DOHH2 (cell line): Measurements from ENCODE around the gene HCCS.

Experiments used
- CTCF ChIP-seq: fragments of 200-600 bp; sonication (generic); IDR thresholded peaks from one replicate; pipeline ENCODE4 v1.5.1; 2014; ENCODE audit warnings: antibody characterized with exemption, mild to moderate bottlenecking, low read depth, low read length; ENCODE audit not compliant: poor library complexity, severe bottlenecking
- EZH2phosphoT487 ChIP-seq: fragments of 200-600 bp; sonication (generic); IDR thresholded peaks from 2 replicates; pipeline ENCODE4 v1.6.1; 2017; ENCODE audit warnings: borderline replicate concordance, mild to moderate bottlenecking, antibody characterized with exemption, low read length, moderate library complexity, mixed read lengths

DNA sequence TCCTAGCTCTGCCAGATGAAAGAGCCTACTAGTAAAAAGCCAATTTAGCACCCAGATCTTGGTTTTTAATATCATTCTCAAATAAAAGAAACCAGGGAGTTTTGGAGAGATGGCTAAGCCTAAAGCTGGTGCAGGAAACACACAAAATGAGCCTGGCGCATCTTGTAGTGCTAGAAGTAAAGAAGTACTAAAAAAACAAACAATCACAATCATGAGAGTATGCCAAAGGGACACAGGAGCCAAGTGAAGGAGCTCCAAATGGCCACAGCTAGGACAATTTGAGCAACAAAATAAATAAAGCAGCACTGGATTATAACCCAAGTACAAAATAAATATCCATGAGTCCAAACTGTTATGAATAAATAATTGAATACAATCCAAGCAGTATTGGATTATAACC lies 37.8 kb upstream of the HCCS start:
- no peak for TF ChIP-seq CTCF
- TF ChIP-seq EZH2phosphoT487 = no peak
